ENCODE measurements around the gene ARMH3.

DNA sequence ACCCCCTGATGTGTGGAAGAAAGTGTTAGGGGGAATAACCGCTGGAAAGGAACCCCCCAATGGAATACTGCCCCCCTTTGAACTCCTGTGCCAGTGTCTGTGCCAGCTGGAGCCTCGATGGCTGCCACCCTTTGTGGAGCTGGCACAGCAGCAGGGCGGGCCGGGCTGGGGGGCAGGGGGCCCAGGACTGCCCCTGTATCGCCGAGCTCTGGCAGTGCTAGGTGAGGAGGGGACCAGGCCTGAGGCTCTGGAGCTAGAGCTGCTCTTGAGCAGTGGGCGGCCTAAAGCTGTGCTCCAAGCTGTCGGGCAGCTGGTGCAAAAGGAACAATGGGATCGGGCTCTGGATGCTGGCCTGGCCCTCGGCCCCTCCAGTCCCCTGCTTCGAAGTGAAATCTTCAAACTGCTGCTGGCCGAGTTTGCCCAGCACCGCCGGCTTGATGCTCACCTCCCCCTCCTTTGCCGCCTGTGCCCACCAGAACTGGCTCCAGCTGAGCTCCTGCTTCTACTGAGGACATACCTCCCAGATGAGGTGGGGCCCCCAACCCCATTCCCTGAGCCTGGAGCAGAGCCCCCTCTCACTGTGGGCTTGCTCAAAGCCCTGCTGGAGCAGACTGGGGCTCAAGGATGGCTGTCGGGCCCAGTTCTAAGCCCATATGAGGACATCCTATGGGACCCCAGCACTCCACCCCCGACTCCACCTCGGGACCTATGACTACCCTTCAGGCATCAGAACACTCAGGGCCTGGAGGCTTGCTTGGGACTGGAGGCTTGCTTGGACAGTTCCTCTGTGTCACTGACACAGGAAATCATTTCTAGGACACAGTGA is 11.3 kb upstream of the ARMH3 start:
- TF ChIP-seq CTCF (conservative IDR thresholded peaks at IDR 0.05), result no peak
- TF ChIP-seq EZH2 (IDR thresholded peaks at IDR 0.05; ENCODE audit: low read depth), result no peak

Data from PC-9 (cell line).